ENCODE data around the gene CLCN5. TPM values are rescaled to one million over a fixed set of nuclear protein-coding genes. Genes with fewer than 3 reads are reported as not detected.

The CLCN5 gene
- polyA plus RNA-seq, 2 of the 4 experiments (the other 2 are of a cell fraction): 2.6 to 5.2 TPM

DNA sequence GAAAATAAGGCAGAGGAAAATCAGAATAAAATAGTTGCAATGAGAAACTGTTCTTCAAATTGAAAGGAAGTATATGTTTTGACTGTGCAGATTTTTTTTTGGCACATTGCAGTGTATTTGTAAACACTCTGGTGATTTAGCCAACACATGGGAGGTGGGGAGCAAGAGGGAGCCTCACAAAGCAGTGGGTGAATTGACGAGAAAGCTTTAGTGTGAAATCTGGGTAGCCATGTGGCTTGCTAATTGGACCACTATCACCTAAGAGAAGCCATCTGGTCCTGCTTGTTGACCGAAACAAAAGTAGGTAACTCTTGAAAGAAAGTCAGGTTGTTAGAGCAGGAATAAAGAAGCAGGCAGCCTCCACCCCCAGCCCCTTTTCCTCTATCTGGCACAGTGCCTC is 10.4 kb downstream of the CLCN5 start:
- no peak for TF ChIP-seq SMC3 (IDR thresholded peaks at IDR 0.05)
- no peak for TF ChIP-seq HOXB13 (CRISPR knock-in tag; IDR thresholded peaks at IDR 0.05; ENCODE audit: low read depth)
- TF ChIP-seq CBX2 (IDR thresholded peaks at IDR 0.05; ENCODE audit: borderline replicate concordance, low read depth): no peak
- TF ChIP-seq, protein P1, sequence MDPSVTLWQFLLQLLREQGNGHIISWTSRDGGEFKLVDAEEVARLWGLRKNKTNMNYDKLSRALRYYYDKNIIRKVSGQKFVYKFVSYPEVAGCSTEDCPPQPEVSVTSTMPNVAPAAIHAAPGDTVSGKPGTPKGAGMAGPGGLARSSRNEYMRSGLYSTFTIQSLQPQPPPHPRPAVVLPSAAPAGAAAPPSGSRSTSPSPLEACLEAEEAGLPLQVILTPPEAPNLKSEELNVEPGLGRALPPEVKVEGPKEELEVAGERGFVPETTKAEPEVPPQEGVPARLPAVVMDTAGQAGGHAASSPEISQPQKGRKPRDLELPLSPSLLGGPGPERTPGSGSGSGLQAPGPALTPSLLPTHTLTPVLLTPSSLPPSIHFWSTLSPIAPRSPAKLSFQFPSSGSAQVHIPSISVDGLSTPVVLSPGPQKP (IDR thresholded peaks at IDR 0.05; ENCODE audit: low read depth, low read length): no peak
- no peak for TF ChIP-seq TFCP2L1 (CRISPR knock-in tag; IDR thresholded peaks at IDR 0.05)
- TF ChIP-seq, protein P2, sequence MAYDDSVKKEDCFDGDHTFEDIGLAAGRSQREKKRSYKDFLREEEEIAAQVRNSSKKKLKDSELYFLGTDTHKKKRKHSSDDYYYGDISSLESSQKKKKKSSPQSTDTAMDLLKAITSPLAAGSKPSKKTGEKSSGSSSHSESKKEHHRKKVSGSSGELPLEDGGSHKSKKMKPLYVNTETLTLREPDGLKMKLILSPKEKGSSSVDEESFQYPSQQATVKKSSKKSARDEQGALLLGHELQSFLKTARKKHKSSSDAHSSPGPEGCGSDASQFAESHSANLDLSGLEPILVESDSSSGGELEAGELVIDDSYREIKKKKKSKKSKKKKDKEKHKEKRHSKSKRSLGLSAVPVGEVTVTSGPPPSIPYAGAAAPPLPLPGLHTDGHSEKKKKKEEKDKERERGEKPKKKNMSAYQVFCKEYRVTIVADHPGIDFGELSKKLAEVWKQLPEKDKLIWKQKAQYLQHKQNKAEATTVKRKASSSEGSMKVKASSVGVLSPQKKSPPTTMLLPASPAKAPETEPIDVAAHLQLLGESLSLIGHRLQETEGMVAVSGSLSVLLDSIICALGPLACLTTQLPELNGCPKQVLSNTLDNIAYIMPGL (CRISPR knock-in tag; IDR thresholded peaks at IDR 0.05; ENCODE audit: borderline replicate concordance): no peak
- TF ChIP-seq, protein P3, sequence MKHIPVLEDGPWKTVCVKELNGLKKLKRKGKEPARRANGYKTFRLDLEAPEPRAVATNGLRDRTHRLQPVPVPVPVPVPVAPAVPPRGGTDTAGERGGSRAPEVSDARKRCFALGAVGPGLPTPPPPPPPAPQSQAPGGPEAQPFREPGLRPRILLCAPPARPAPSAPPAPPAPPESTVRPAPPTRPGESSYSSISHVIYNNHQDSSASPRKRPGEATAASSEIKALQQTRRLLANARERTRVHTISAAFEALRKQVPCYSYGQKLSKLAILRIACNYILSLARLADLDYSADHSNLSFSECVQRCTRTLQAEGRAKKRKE (CRISPR knock-in tag; IDR thresholded peaks at IDR 0.05; ENCODE audit: low read depth): no peak
- TF ChIP-seq, protein P4, sequence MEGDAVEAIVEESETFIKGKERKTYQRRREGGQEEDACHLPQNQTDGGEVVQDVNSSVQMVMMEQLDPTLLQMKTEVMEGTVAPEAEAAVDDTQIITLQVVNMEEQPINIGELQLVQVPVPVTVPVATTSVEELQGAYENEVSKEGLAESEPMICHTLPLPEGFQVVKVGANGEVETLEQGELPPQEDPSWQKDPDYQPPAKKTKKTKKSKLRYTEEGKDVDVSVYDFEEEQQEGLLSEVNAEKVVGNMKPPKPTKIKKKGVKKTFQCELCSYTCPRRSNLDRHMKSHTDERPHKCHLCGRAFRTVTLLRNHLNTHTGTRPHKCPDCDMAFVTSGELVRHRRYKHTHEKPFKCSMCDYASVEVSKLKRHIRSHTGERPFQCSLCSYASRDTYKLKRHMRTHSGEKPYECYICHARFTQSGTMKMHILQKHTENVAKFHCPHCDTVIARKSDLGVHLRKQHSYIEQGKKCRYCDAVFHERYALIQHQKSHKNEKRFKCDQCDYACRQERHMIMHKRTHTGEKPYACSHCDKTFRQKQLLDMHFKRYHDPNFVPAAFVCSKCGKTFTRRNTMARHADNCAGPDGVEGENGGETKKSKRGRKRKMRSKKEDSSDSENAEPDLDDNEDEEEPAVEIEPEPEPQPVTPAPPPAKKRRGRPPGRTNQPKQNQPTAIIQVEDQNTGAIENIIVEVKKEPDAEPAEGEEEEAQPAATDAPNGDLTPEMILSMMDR (IDR thresholded peaks at IDR 0.05): no peak
- TF ChIP-seq FOSB (CRISPR knock-in tag; IDR thresholded peaks at IDR 0.05): no peak
- no peak for TF ChIP-seq RFX5 (IDR thresholded peaks at IDR 0.05)
- TF ChIP-seq CHD4 (IDR thresholded peaks at IDR 0.05; ENCODE audit: borderline replicate concordance): no peak
- Histone ChIP-seq H3K4me3 (no peak overlapping the region), H3K9me3 (no peaks in the 10 kb centered on the region), H3K4me2 (no peak overlapping the region), H3K27ac (no peak overlapping the region), H3K4me1 (no peaks in the 10 kb centered on the region)
- CTCF ChIA-PET: no interaction called here
- no peak for ATAC-seq
- FAIRE-seq: no peak
- no peak for DNase-seq (ENCODE audit: low read depth in 1 of 2, low spot score in 1 of 2)
- POLR2A ChIA-PET: no interaction called here
- WGBS (ENCODE audit: missing lambda C conversion rate): 98% methylated on average over 2 of the region's 2 CpGs

DNA sequence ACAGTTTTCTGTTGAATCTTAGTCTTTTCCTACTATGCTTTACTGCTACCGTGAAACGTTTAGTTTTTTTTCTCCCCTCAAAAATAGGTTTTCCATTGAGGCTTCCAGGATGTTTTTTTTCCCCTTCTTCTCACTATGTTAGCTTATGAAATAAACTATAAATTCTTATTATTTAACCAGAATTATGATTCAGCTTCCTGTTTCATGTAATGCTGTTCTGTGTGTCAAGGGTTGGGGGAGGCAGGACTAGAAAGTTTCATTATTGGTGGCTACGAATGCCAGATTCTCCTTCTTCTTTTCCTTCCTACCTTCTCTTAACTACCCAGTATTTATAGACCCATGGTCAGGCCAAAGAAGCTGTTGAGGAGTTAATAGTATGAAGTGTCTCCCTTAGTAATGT is 11.8 kb downstream of the CLCN5 start:
- WGBS (ENCODE audit: missing lambda C conversion rate): 93% methylated on average over 3 of the region's 3 CpGs
- FAIRE-seq (no peak), DNase-seq (ENCODE audit: low read depth in 1 of 2, low spot score in 1 of 2) (no peak), ATAC-seq (no peak)
- TF ChIP-seq HEYL (CRISPR knock-in tag; IDR thresholded peaks at IDR 0.05) (no peak), HDAC2 (IDR thresholded peaks at IDR 0.05) (no peak), JUNB (IDR thresholded peaks at IDR 0.05) (no peak)
- TF ChIP-seq, protein P5, sequence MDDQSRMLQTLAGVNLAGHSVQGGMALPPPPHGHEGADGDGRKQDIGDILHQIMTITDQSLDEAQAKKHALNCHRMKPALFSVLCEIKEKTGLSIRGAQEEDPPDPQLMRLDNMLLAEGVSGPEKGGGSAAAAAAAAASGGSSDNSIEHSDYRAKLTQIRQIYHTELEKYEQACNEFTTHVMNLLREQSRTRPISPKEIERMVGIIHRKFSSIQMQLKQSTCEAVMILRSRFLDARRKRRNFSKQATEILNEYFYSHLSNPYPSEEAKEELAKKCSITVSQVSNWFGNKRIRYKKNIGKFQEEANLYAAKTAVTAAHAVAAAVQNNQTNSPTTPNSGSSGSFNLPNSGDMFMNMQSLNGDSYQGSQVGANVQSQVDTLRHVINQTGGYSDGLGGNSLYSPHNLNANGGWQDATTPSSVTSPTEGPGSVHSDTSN (IDR thresholded peaks at IDR 0.05): no peak
- no peaks in the 10 kb centered on the region for H3K9me3 ChIP-seq
- no peaks in the 10 kb centered on the region for H3K4me1 ChIP-seq
- ChIA-PET POLR2A (no interaction called here), CTCF (interaction anchor here (1.0 to 1.1 kb wide), 2 partner anchors 11 to 95 kb away, joined by 3 read pairs; no protein-coding TSS in a partner anchor)
- no peak overlapping the region for H3K4me2 ChIP-seq
- H3K27ac ChIP-seq: no peak overlapping the region
- H3K4me3 ChIP-seq: no peak overlapping the region

DNA sequence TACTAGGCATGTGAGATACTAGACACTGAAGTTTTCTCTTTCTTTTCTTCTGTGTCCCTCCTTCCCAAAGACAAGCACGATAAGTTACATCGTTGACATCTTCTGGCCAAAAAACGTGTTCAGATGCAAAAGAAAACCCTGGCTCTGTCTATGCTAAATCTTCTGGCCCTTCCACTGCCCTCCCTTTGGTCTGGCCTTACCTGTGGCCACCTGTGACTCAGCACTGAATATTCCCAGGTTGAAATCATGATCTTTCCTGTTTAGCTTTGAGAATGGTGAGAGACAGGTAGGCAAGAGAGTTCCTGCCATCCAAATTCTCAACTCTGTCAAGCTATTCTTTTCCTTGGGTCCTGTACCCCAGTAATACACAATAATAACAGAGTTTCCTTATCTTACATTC is 12.3 kb downstream of the CLCN5 start:
- Histone ChIP-seq H3K27ac (no peak overlapping the region), H3K4me1 (no peaks in the 10 kb centered on the region), H3K4me2 (no peak overlapping the region), H3K9me3 (no peaks in the 10 kb centered on the region), H3K4me3 (no peak overlapping the region)
- 68% methylated on average over 3 of the region's 3 CpGs for WGBS (ENCODE audit: missing lambda C conversion rate)
- ChIA-PET CTCF (interaction anchor here (0.9 to 1.1 kb wide), 3 partner anchors 11 to 96 kb away, joined by 3 read pairs; no protein-coding TSS in a partner anchor), POLR2A (no interaction called here)
- ATAC-seq: no peak
- no peak for FAIRE-seq
- DNase-seq (ENCODE audit: low read depth in 1 of 2, low spot score in 1 of 2): no peak
- TF ChIP-seq, protein P6, sequence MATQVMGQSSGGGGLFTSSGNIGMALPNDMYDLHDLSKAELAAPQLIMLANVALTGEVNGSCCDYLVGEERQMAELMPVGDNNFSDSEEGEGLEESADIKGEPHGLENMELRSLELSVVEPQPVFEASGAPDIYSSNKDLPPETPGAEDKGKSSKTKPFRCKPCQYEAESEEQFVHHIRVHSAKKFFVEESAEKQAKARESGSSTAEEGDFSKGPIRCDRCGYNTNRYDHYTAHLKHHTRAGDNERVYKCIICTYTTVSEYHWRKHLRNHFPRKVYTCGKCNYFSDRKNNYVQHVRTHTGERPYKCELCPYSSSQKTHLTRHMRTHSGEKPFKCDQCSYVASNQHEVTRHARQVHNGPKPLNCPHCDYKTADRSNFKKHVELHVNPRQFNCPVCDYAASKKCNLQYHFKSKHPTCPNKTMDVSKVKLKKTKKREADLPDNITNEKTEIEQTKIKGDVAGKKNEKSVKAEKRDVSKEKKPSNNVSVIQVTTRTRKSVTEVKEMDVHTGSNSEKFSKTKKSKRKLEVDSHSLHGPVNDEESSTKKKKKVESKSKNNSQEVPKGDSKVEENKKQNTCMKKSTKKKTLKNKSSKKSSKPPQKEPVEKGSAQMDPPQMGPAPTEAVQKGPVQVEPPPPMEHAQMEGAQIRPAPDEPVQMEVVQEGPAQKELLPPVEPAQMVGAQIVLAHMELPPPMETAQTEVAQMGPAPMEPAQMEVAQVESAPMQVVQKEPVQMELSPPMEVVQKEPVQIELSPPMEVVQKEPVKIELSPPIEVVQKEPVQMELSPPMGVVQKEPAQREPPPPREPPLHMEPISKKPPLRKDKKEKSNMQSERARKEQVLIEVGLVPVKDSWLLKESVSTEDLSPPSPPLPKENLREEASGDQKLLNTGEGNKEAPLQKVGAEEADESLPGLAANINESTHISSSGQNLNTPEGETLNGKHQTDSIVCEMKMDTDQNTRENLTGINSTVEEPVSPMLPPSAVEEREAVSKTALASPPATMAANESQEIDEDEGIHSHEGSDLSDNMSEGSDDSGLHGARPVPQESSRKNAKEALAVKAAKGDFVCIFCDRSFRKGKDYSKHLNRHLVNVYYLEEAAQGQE (IDR thresholded peaks at IDR 0.05): no peak
- TF ChIP-seq, protein P7, sequence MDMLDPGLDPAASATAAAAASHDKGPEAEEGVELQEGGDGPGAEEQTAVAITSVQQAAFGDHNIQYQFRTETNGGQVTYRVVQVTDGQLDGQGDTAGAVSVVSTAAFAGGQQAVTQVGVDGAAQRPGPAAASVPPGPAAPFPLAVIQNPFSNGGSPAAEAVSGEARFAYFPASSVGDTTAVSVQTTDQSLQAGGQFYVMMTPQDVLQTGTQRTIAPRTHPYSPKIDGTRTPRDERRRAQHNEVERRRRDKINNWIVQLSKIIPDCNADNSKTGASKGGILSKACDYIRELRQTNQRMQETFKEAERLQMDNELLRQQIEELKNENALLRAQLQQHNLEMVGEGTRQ (IDR thresholded peaks at IDR 0.05): no peak
- TF ChIP-seq CBX8 (IDR thresholded peaks at IDR 0.05) (no peak), EHMT2 (IDR thresholded peaks at IDR 0.05; ENCODE audit: low read depth) (no peak), HOXA7 (CRISPR knock-in tag; IDR thresholded peaks at IDR 0.05) (no peak)
- TF ChIP-seq, protein P8, sequence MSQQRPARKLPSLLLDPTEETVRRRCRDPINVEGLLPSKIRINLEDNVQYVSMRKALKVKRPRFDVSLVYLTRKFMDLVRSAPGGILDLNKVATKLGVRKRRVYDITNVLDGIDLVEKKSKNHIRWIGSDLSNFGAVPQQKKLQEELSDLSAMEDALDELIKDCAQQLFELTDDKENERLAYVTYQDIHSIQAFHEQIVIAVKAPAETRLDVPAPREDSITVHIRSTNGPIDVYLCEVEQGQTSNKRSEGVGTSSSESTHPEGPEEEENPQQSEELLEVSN (IDR thresholded peaks at IDR 0.05; ENCODE audit: borderline replicate concordance, low read depth): no peak
- TF ChIP-seq, protein P9, sequence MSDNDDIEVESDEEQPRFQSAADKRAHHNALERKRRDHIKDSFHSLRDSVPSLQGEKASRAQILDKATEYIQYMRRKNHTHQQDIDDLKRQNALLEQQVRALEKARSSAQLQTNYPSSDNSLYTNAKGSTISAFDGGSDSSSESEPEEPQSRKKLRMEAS (IDR thresholded peaks at IDR 0.05): no peak

Measured in A549 (cell line).